IPS-18c (cell line): ENCODE measurements around the gene KHK.
A peak's percentile ranks its signal among the peaks of the same experiment; 100 is the strongest.
"Not testable (repeated sequence)": the region's sequence is repeated elsewhere in the genome, so short reads cannot be mapped to it uniquely, and the experiment has no call there.

Experiments used
- H3K4me3 ChIP-seq: 2 replicates; pipeline ENCODE4 v1.7.0; 2013; ENCODE audit warnings: low read depth, mild to moderate bottlenecking, low read length, moderate library complexity; ENCODE audit not compliant: insufficient read depth
- H3K9me3 ChIP-seq: one replicate; pipeline ENCODE4 v1.6.1; 2013; ENCODE audit warnings: mild to moderate bottlenecking, low read length, moderate library complexity; ENCODE audit not compliant: control insufficient read depth, insufficient read depth

Gene KHK

DNA sequence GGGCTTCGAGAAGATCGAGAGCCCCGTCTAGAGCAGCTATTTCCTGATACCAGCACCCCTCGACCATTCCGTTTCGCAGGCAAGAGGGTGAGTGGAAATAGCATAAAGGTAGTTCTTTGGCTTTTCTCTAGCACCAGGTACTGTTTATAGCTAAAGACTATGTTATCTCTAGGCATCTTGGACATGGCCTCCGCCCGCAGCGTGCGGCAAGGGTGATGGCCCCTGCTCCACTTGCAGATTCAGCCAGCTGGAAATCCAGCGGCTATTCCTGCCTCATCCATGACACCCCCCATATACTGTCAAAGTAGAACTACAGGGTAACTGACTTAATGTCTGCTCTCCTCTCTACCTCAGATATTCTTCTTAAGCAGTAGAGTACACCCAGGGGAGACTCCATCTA lies 31.9 kb upstream of the KHK start:
- no peak overlapping the region for H3K4me3 ChIP-seq

DNA sequence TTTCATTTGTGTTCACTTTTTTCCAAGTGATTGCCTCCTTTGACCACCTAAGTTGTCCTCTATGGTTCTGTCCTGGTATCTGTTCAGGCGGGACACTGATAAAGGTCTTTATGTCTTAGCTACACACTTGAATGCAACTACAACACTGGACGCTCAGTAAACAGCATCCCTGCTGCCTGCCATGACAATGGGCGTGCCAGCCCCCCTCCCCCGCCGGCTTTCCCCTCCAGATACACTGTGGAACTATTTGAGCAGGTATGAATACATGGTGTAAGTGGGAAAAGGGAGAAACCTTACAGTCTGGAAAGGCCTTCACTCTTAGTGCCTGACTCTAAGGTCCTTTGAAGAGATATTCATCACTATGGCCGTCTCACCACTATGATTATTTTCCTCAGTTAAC lies 29.4 kb upstream of the KHK start:
- Histone ChIP-seq H3K9me3 (no peaks in the 10 kb centered on the region), H3K4me3 (no peak overlapping the region)

More for the DNA sequence above, 31.9 kb upstream of the KHK start:
- H3K9me3 ChIP-seq = no peaks in the 10 kb centered on the region

DNA sequence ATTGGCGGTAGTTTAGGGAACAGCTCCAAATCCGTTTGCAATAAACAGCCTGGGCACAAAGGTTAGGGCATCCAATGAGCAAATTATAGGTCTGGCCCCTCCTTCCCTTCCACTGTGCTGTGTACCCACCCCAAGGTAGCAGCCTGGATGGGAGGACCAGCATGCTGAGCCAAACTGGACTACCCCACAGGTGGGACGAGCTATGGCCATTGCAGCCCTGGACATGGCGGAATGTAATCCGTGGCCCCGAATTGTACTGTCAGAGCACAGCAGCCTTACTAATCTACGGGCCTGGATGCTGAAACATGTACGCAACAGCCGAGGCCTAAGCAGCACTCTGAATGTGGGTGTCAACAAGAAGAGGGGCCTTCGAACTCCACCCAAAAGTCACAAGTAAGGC lies 28.4 kb upstream of the KHK start:
- no peak overlapping the region; the same call in 1 of the 2 replicates for H3K4me3 ChIP-seq

DNA sequence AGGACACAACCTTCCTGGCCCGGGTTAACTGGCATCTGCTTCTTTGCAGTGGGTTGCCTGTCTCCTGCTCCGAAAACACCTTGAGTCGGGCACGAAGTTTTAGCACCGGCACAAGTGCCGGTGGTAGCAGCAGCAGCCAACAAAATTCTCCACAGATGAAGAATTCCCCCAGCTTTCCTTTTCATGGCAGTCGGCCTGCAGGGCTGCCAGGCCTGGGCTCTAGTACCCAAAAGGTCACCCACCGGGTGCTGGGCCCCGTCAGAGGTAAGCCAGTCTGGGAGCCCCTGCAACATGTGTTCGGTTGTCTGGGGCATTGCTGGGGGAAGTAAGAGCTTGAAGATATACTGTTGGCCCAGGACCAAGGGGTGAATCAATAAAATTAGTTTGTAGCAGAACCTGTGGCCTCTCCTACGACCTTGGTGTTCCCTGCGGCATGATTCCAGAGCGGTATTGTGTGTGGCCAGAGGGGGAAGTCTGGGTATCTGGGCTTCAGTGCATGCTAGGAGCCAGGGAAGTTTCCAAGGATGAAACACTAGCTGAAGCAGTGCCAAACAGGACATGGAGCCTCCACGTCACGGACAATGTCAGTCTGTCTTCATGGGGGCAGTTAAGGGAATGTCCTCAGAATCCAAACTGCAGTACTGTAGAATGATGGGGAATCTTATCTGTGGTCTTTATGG lies 27.3 kb upstream of the KHK start:
- H3K4me3 ChIP-seq = no peak overlapping the region
- no peaks in the 10 kb centered on the region for H3K9me3 ChIP-seq

More for the DNA sequence above, 28.4 kb upstream of the KHK start:
- H3K9me3 ChIP-seq = no peaks in the 10 kb centered on the region

DNA sequence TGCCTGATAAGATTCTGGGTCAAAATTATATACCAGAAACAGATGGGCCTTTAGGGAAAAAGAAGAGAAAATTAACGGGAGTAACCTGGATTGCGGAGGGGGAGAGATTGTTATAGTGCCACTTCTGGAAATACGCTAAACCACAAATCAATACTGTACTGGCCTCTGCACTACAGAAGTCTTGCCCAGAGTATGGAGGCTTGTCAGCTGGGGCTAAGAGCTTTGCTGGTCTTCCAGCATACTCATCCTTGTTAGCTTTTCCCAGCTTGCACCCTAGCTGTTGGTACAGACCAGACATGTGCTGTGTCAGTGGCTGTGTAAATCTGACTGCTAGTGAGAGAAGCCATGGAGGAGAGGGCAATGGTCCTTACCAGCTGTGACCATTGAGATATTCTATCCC lies 26.2 kb upstream of the KHK start:
- Histone ChIP-seq H3K9me3 (no peaks in the 10 kb centered on the region), H3K4me3 (no peak overlapping the region)

DNA sequence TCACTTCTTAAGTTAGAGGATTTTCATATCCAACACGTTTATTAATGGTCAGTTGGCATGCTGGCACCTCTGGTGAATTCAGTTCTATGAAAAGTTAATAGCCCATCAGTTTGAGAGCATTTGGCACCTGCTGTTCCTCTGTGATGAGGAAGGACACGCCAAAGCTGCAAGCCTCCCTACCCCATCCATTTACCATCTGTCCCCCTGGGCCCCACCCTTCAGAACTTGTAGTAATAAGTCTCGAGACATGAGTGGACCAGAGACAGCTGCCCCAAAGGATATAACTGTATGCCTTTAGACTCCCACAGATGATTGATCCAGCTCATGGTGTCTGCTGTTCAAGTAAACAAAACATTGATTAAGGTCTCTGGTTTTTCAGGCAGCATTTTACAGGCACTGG lies 21.4 kb upstream of the KHK start:
- no peaks in the 10 kb centered on the region for H3K9me3 ChIP-seq
- H3K4me3 ChIP-seq = no peak overlapping the region

DNA sequence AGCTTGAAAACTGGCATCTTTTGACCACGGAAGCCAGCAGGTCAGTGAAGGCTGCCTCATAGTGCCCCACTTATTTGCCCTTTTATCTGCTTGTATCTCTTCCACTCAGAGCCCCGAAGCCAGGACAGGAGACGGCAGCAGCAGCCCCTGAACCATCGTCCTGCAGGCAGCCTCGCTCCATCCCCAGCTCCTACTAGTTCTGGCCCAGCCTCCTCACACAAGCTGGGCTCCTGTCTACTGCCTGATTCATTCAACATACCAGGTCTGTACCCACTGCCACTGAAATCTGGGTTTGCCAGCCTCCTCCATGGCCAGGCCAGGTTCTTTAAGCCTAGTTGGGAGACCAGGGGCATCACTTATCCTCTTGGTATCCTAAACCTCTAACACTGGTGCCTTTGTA lies 19.2 kb upstream of the KHK start:
- Histone ChIP-seq H3K9me3 (no peaks in the 10 kb centered on the region), H3K4me3 (no peak overlapping the region)

DNA sequence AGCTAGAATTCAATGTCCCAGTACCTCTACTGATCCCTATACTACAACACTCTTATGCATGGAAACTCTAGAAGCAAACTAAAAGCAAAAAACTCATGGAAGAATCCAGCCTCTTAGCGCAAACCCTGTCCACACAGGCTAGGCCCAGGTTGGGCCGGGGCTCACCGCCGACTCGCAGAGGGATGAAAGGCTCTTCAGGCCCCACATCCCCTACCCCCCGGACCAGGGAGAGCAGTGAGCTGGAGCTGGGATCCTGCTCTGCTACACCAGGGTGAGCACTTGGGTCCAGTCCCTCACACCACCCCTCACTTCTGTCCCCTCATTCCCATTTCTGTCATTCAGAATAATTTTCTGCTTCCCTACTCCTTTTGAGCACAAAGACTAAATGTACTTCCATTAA lies 17.1 kb upstream of the KHK start:
- Histone ChIP-seq H3K4me3 (no peak overlapping the region), H3K9me3 (no peaks in the 10 kb centered on the region)

DNA sequence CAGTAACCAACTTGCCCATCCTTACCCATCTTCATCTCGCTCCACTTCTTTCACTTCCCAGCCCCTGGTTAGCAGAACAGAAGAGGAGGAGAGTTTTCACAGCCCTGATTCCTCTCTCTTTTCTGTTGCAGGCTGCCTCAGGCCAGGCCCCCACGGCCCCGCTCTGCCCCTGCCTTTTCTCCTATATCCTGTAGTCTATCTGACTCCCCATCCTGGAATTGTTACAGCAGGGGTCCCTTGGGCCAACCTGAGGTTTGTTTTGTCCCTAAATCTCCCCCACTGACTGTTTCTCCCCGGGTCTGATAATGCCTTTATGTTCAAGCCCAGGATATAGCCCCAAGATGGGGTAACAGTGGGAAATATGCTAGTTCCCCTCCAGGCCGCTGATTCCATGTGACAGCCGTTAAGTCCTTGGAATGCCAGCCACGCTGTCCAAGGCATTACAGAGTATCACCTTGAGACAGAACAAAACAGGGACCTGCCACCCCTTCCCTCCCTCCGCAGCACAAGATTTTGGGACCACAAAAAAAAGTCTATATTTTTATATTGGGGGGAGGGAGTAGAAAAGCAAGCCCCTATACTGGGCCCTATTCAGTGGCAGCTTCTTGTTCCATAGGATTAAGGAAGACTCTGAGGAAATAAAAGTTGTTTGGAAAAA lies 16.5 kb upstream of the KHK start:
- Histone ChIP-seq H3K4me3 (peak overlapping the region; percentile 99), H3K9me3 (no peaks in the 10 kb centered on the region)

DNA sequence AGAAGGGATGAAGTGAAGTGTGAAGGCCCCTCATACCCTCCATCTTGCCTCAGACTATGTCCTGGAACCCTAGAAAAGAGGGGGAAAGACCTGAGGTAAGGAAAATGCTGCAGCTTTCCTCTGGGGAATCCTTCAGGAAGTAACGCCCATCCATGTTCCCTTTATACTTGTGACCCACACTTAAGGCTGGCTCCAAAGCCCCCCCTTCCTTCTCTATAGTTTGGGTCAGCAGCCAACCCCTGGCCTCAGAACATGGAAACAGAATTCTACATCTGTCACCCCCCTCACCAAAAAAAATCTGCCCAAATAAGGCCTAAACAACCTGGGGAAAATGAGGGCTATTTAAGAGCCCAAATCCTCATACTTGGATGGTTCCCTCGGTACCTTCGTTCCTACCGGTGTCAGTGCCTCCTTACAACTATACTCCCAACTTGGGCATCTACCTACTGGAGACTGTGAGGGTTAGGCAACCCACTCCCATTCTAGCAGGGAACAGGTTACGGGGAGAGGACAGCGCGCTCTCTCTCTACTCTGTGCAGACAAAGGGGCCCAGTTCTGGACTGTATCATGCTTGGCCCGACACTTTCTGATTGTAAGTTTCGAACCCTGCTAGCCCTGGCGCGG lies 15.8 kb upstream of the KHK start:
- peak overlapping the region; percentile 99 for H3K4me3 ChIP-seq
- H3K9me3 ChIP-seq = no peaks in the 10 kb centered on the region

DNA sequence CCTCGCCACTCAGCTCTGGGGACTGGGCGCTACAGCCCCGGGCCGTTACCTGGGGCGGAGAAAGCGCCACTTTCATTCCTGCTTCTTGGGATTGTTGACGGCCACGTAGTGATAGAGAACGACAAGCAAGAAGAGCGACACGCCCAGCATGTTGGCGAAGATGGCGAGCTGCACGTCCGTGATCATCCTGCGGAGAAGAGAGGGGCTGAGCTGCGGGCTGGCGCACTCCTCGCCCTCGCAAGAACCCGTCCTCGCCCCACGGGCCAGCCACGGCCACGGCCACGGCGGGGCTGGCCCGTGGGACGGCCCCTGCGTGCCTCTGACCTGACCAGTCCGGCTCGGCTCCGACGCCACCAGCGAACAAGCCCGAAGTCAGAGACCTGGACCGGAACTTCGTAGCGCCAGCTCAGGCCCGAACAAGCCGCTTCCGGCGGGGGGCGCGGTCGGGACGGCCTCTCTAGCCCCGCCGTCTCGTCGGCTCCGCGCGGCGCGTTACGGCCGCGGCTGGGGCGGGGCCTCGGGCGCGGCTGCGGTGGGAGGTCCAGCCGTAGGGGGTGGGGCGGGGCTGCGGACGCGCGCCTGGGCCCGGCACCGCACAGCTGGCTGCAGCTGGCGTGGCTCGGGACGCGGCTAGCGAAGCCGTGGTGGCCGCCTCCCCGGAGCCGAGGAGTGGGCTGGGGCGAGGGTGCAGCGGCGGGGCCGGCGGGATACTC lies 15.1 kb upstream of the KHK start, which contains the start of gene OST4:
TSS of gene OST4 (minus strand) at position 378 of the 713 bp plus-strand sequence.
- H3K4me3 ChIP-seq = peak within 1 kb of the TSS; percentile 99
- no peaks in the 10 kb centered on the region for H3K9me3 ChIP-seq

DNA sequence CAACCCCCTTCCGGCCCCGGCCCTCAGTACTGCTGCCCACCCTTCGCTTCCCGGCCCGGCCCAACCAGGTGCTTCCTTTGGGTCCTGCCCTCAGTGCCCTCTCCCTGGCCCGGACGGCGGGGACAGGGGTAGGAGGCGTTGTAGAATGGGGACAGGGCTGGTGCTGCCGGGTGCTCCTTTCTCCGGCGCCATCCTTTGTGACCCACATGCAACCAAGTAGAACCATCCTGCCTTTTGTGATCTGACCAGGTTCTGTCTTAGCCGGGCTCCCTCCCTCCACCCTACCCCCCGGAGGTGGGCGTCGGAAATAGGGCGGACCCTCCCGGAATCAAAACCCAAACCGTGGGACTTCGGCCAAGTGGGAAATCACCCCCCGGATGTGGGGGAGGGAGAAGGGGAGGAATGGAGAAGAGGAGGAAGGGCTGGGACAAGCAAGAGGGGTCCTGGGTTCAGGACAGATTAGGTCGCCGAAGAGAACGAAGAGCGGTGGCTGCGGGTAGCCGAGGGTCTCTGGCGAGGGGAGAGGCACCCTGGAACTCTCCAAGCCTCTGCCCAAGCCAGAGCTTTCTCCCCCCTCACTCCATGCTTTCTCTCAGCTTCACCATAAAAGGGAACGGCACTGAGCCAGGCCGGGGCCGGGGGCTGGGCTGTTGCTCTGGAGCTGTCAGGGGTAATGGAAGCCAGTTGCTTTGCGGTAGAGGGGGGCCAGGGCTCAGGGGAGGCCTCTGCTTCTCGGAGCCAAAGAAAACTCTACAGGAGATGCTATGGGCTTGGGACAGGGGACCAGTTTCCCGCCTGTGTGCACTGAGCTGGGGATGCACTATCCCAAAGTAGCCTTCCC lies 14.4 kb upstream of the KHK start:
- Histone ChIP-seq H3K4me3 (peak overlapping the region; percentile 84), H3K9me3 (no peaks in the 10 kb centered on the region)

DNA sequence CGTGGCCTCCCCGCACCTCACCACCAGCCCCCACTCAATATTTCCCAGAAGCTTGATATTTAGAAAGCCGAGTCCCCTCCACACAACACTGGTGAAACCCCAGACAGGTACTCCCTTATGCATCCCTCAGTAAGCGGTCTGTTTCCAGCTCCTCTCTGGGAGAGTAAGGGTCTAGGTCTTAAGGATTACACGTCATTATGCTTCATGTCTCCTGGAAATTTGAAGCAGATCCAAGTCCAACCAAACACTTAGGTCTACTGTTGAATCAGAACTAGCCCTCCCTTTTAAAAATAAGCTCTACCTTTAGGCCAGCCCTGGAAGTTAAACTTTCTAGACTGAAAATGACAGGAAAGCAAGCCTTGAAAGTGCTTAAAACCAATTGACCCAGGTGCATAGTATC lies 13.7 kb upstream of the KHK start:
- H3K4me3 ChIP-seq = peak overlapping the region; percentile 84; the same call in 1 of the 2 replicates
- H3K9me3 ChIP-seq = no peaks in the 10 kb centered on the region

DNA sequence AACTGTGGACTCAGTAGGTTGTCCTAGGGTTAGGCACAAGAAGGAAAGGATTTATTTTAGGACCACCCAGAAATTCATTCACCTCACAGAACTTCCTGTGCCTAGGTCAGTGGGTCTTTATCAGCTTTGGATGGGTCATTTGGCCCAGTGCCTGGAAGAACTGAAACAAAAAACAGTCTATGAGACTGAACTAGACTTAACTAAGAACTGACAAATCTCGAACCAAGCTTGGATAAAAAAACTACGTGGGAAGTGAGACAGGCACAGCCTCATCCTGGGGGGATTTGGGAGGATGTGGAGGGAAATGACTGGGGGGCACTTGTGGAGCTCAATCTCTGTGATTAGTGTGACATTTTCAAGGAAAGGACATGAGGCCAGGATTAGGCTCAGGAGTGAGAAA lies 12.8 kb upstream of the KHK start:
- Histone ChIP-seq H3K9me3 (no peaks in the 10 kb centered on the region), H3K4me3 (no peak overlapping the region)

DNA sequence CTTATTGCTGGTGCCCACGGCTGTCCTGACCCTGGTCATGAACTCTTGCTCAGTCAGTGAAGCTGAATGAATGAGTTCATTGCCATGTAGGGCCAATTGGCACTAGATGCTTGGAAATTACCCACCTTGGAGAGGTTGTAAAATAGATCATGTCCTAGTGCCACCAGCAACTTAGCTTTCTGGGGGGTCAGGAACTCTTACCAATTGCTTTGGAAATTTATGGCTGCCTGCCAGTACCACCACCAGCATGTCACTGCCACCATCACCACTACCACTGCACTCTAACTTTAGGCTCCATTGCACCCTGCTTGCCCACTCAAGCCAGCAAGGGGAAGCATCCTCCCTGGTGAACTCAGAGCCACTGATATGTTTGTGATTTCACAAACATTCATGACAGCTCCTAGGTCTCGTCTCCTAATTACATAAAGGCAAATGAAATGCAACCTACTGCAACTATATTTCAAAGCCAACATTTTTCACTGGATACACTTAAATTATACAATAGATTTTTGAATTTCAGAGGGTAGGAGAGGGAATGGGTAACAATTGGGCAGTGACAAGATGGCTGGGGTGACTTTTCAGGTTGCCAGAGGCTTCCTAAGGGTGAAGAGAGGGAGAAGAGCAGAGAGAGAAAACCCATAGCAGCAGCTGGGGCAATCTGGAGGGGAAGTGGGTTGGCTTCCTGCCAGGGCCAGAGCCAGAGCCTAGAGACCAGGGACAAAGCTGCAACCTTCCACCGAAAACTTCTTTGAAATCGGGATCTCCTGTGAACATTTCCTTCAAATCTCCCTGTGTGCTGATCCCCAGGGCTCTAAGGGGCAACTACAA lies 11.6 kb upstream of the KHK start:
- Histone ChIP-seq H3K4me3 (no peak overlapping the region), H3K9me3 (no peaks in the 10 kb centered on the region)

DNA sequence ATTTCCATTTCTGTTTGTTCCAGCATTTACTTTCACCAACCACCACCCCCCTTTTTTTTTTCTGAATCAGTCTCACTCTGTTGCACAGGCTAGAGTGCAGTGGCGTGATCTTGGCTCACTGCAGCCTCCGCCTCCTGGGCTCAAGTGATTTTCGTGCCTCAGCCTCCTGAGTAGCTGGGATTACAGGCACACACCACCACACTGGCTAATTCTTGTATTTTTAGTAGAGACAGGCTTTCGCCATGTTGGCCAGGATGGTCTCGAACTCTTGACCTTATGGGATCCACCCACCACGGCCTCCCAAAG lies 11.1 kb upstream of the KHK start:
- not testable (repeated sequence) for H3K9me3 ChIP-seq, H3K4me3 ChIP-seq
